Body of pancreas (tissue), 4 donors: ENCODE data around the gene IHH. TPM values are rescaled to one million over a fixed set of nuclear protein-coding genes. Genes with fewer than 3 reads are reported as not detected.

Experiments used
- ATAC-seq: fragments of 150-250 bp; one replicate; pipeline ENCODE4 v1.9.1; 2016
- DNase-seq, 4 donors: peaks; one replicate each; pipeline ENCODE4 v3.0.0-alpha.2; 2019
- H3K27ac ChIP-seq, 4 donors: fragments of 200-600 bp; sonication (generic); 1 replicate in 3 of 4; 2 replicates in 1 of 4; pipeline versions ENCODE4 v1.5.1 to v1.6.1; 2016 to 2019; ENCODE audit warnings: mild to moderate bottlenecking in 1 of 4, mixed read lengths in 1 of 4, moderate library complexity in 1 of 4
- H3K27me3 ChIP-seq, 2 donors: fragments of 200-600 bp; sonication (generic); one replicate each; pipeline ENCODE4 v1.6.0; 2016; ENCODE audit warnings: mild to moderate bottlenecking in 1 of 2
- H3K36me3 ChIP-seq, 2 donors: fragments of 200-600 bp; sonication (generic); replicated peaks in 1 of 2; 2 replicates each; pipeline ENCODE4 v1.5.1; 2016; ENCODE audit warnings: low read depth in 2 of 2; ENCODE audit not compliant: insufficient read depth in 1 of 2
- H3K4me1 ChIP-seq: fragments of 200-600 bp; sonication (generic); one replicate; pipeline ENCODE4 v1.6.0; 2016
- H3K4me3 ChIP-seq, 2 donors: fragments of 200-600 bp; sonication (generic); 1 replicate in 1 of 2; 2 replicates in 1 of 2; pipeline ENCODE4 v1.5.1; 2016 to 2019
- H3K9me3 ChIP-seq, 3 donors: fragments of 200-600 bp; sonication (generic); 1 replicate in 2 of 3; 2 replicates in 1 of 3; pipeline ENCODE4 v1.5.1; 2016
- POLR2A ChIP-seq, 3 donors: fragments of 450-650 bp; IDR thresholded peaks; one replicate each; pipeline ENCODE4 v1.6.1; 2016; ENCODE audit warnings: antibody characterized with exemption in 3 of 3, mild to moderate bottlenecking in 2 of 3
- WGBS, 2 donors: methylation state at CpG; one replicate each; pipeline ENCODE4 v1.1.5; 2017; 5-methylcytosine and 5-hydroxymethylcytosine counted together
- intact Hi-C: fragments of 100-400 bp; cut with DNase I; formaldehyde crosslinking; loops from one replicate; pipeline ENCODE4 v1.15.1; 2023
- total RNA-seq, 2 donors: library from RNA; depleted of rRNA; stranded (reverse); fragments of >200 nt; gene quantifications; one replicate each; pipeline ENCODE4 v1.1.0, GENCODE V29; 2016
- TF ChIP-seq, protein P1 (sequence below), 7 experiments: fragments of 450-650 bp in 4 of 7; fragments of 200-600 bp in 3 of 7; sonication (generic) in 3 of 7; IDR thresholded peaks; one replicate each; pipeline ENCODE4 v1.5.1; 2016 to 2019; ENCODE audit warnings: antibody characterized with exemption in 7 of 7

Gene IHH
- total RNA-seq, 2 donors from 2014 or later, result 1.0 TPM; not detected in 1

DNA sequence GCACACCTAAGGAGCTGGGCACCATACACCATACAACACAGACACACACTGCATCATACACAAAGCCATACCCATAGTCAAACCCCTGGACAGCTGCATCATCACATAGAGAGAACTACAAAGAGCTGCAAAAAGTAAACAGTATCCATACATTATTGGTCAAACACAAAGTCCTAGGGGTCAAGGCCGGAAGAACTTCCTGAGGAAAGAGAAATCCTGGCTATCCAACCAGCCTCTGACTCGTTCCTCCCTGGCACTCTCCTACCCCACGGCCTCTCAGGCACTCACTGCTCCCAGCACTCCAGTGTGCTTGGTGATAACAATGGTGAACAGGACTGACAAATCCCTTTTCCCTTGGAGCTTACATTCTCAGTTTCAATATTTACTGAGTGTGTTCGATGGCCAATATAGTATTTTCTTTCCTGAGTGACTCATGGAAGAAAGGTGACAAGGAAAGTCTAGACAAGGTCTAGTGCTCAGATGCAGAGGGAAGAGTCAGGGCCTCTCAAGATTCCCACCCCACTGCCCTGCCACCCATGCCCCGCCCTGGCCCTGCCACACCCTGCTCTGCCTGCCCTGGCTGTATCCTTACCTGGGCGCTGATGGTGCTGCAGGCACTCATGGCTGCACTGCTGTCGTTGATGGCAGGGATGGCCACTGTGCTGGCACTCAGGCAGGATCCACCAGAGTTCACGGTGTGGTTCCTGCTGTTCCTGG is 22.8 kb downstream of the IHH start:
- Histone ChIP-seq H3K27ac (no peak overlapping the region), H3K27me3 (peaks cover 0 to 9% of the 10 kb centered on the region in 2 donors), H3K9me3 (no peaks in the 10 kb centered on the region), H3K4me1 (peaks cover 8% of the 10 kb centered on the region), H3K36me3 (no peaks in the 10 kb centered on the region), H3K4me3 (no peak overlapping the region)
- WGBS, 2 donors, result 38 to 43% methylated on average over 7 to 8 of the region's 8 CpGs
- DNase-seq (no peak), ATAC-seq (no peak)
- TF ChIP-seq POLR2A (IDR thresholded peaks at IDR 0.05), result no peak
- TF ChIP-seq, protein P1, sequence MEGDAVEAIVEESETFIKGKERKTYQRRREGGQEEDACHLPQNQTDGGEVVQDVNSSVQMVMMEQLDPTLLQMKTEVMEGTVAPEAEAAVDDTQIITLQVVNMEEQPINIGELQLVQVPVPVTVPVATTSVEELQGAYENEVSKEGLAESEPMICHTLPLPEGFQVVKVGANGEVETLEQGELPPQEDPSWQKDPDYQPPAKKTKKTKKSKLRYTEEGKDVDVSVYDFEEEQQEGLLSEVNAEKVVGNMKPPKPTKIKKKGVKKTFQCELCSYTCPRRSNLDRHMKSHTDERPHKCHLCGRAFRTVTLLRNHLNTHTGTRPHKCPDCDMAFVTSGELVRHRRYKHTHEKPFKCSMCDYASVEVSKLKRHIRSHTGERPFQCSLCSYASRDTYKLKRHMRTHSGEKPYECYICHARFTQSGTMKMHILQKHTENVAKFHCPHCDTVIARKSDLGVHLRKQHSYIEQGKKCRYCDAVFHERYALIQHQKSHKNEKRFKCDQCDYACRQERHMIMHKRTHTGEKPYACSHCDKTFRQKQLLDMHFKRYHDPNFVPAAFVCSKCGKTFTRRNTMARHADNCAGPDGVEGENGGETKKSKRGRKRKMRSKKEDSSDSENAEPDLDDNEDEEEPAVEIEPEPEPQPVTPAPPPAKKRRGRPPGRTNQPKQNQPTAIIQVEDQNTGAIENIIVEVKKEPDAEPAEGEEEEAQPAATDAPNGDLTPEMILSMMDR (IDR thresholded peaks at IDR 0.05), result no peak
- intact Hi-C loops, result no loop called here

DNA sequence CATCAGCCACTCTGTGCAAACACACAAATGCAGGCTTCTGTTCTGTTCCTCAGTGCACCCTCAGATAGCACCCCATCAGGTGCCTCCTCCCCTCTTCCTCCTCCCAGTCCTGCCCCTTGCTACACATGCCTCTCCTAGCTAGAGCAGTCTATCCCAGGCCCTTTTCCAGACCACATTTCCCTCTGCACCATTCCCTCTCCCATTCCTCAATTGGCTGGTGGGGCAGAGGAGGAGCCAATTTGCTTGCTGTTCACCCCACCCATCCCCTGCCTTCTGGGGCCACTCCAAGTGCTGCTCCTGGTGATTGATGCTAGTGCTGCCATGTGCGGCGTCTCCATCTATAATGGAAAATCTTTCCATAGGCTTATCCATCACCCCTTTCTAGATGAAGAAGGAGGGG is 24.8 kb downstream of the IHH start:
- 67 to 97% methylated on average over 2 of the region's 2 CpGs for WGBS, 2 donors
- intact Hi-C loops, result no loop called here
- Histone ChIP-seq H3K27ac (no peak overlapping the region), H3K36me3 (no peaks in the 10 kb centered on the region), H3K4me1 (peaks cover 1% of the 10 kb centered on the region), H3K4me3 (no peak overlapping the region), H3K27me3 (peaks cover 0 to 5% of the 10 kb centered on the region in 2 donors), H3K9me3 (no peaks in the 10 kb centered on the region)
- TF ChIP-seq, protein P1 (IDR thresholded peaks at IDR 0.05), result no peak
- TF ChIP-seq POLR2A (IDR thresholded peaks at IDR 0.05), result no peak
- DNase-seq (no peak), ATAC-seq (no peak)

DNA sequence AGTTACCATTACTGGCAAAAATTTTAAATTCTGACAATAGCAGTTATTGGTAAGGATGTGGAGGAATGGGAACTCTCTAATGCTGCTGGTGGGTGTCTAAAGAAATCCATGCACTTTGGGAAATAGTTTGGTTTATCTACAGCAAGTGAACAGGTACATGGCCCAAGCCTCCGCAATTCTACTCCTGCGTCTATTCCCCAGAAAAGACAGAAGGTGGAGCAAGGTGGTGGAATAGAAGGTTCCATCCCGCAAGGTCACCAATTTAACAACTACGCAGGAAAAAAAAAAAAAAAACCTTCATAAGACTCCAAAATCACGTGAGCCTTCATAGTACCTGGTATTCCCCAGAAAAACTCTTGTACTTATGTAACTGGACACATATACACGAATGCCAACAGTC is 25.9 kb downstream of the IHH start:
- no peak for ATAC-seq
- TF ChIP-seq, protein P1 (IDR thresholded peaks at IDR 0.05), result no peak
- no peak for TF ChIP-seq POLR2A (IDR thresholded peaks at IDR 0.05)
- WGBS, 2 donors, result 33 to 51% methylated on average over 6 of the region's 6 CpGs
- Histone ChIP-seq H3K27me3 (no peaks in the 10 kb centered on the region), H3K9me3 (no peaks in the 10 kb centered on the region), H3K4me3 (no peak overlapping the region), H3K4me1 (no peaks in the 10 kb centered on the region), H3K36me3 (no peaks in the 10 kb centered on the region), H3K27ac (no peak overlapping the region)
- DNase-seq, result no peak
- intact Hi-C loops, result no loop called here

- TF ChIP-seq POLR2A (IDR thresholded peaks at IDR 0.05), result no peak
- TF ChIP-seq, protein P1 (IDR thresholded peaks at IDR 0.05), result no peak
- Histone ChIP-seq H3K36me3 (no peaks in the 10 kb centered on the region), H3K27me3 (no peaks in the 10 kb centered on the region), H3K9me3 (no peaks in the 10 kb centered on the region), H3K27ac (no peak overlapping the region), H3K4me3 (no peak overlapping the region), H3K4me1 (no peaks in the 10 kb centered on the region)
- 69 to 76% methylated on average over 16 to 23 of the region's 23 CpGs for whole genome bisulfite sequencing, 2 donors
- intact Hi-C loops, result no loop called here
- DNase-seq (no peak), ATAC-seq (no peak)
These were observed 28.5 kb downstream of the IHH start for GRCh38 chr2:219032051-219032745.
